Daoy (cell line): Measurements from ENCODE around the gene LARP6. TPM values are rescaled to one million over a fixed set of nuclear protein-coding genes. Genes with fewer than 3 reads are reported as not detected.
"Not testable (repeated sequence)": the region's sequence is repeated elsewhere in the genome, so short reads cannot be mapped to it uniquely, and the experiment has no call there.

Experiments used
- DNase-seq: peaks from one replicate; pipeline ENCODE4 v3.0.0-alpha.2; 2015; ENCODE audit warnings: low read depth
- total RNA-seq: library from RNA; depleted of rRNA; stranded (reverse); fragments of >200 nt; shearing (Covaris generic); gene quantifications from 2 replicates; pipeline ENCODE4 v1.2.3, GENCODE V29; 2014; rRNA removed

Gene LARP6
- 8.2 and 42.2 TPM in 2 replicates for total RNA-seq

DNA sequence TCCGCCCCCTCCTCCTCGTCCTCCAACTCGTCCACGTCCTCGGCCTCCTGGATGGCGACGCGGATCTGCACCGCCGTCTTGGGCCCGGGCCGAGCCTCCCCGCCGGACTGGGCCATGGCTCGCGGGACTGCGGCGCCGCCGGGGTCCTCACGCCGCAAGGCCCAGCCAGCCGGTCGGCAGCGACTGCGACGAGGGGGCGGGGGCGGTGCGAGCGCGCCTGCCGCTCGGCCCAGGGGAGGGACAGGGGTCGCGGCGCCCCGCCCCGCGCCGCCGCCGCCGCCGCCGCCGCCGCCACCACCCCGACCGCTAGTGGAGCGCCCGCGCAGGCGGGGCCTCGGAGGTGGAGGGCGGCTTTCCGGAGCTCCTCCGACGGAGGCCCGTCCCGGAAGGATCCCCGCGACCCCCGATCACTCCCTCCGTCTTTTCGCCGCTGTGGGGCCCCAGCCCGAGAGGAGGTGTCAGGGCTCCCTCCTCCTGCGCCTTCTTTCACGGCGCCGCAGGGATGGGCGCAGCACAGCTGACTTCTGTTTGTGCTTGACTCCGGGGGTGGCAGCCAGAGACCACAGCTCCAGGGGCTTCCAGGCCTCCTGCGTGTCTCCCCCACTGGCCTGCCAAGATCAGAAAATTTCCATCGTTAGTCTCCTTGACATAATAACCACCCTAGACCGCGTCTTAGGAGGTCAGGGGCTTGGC, at the start of gene LARP6:
TSS of gene LARP6 (minus strand) at position 185 of the 693 bp plus-strand sequence. CDS start at position 116, 69 bp downstream.
- DNase-seq = peak; percentile 65

DNA sequence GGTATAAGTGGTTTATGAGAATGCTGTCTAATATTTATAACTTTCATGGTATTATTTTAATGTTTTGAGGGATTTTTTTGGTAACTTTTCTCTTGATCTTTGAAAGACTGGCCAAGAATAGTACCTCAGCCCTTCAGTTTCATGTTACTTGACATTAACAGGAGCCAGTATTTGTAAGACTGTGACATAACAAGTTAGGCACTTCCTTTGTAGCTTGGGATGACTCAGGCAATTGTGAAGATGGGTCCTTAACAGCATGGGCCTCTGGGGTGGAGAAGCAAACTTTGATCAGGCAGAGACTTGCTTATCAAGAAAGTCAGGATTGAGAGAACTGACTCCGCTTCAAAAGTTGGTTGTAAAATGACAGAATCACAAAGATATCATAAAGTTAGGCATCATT, 48.1 kb upstream of the LARP6 start:
- peak; percentile 70 for DNase-seq

DNA sequence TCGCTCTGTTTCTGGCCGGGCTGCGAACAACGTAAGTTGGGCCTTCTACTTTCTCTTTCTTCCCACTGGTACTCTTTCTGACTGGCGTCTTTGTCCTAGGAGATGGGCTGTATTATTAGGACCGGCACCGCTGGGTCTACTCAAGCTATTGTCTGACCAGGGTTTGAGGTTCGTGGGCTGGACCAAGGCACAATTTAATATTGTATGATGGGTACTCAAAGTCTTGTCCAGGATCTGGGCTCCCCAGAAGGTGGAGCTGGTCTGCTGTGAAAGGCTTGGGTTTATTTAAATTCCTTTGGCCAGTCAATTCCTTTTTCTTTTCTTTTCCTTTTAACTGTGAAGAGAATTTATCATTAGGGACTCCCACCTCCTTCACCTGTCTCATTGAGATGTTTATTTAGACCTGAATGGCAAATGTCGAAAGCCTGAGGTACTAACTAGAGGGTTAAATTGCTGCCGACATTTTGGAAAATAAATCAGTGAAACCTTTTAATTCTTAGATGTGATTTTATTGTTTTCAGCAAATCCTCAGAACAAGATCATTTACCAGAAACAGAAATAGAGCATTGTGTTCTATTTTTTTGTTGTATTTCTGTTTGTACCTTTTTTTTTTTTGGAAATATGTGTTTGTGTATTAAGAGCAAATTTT, 39.1 kb upstream of the LARP6 start:
- DNase-seq = peak; percentile 58

DNA sequence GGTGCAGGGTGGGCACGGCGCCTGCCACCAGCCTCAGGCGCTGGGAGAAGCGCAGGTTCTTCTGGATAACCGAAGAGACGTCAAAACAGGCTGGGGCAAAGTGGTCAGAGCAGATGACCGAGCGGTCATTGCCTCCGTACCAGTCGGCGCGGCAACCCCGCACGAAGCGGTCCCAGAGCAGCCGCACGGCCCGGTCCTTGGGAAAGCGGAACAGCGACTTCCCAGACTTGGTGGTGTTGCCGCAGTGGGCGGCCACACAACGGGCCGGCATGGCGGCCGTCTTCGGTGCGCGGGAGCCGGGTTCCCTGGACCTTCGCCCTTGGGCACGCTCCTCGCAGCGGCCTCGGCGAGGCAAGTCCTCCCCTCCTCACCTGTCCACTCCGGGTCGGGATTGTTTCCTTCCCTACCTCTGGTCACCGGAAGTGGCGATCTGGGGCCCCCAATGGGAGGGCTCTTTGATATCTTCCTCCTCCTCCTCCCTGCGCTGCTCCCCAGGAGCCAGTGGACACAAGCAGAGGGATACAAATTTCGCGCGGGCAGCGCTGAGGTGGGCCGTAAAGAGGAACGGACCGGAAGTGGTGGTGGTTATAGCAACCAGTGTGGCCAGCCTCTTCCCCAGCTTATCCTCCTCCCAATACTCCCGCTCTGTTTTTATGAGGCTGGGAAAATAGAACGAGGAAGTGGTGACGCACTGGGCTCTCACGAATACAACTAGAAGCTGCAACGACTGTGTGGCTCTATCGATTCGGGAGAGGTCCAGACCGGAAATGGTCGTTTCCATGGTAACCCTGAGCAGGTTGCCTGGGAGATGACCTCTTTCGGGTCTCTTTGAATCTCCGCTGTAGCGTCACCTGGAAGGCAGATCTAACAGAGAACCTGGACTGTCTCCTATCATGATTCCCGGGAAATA, 38.3 kb upstream of the LARP6 start, which contains the start of the genes LRRC49 and THAP10:
TSS of gene LRRC49 (plus strand) at position 825 of the 910 bp plus-strand sequence. CDS start at position 894, 69 bp downstream.
TSS of gene THAP10 (minus strand) at position 432 of the 910 bp plus-strand sequence. CDS start at position 271, 161 bp downstream.
- peak; percentile 97 for DNase-seq

DNA sequence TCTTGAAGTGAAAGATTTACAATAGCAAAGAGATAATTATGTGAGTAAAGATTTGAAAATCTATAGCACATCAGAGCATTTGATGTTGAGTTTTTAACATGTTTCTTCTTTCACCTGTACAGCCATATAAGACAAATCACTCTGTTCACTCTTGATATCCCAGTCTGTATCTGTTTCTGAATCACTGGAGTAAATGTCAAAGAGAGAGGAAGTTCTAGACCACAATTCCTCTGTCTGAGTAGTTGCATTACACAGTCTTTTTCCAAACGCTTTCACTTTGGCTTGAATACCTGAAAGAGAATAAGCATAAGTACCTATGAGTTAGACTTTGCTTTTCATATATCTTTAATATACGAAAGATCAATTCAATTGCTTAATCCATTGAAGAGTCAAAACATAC, 28.4 kb upstream of the LARP6 start:
- peak; percentile 17 for DNase-seq

DNA sequence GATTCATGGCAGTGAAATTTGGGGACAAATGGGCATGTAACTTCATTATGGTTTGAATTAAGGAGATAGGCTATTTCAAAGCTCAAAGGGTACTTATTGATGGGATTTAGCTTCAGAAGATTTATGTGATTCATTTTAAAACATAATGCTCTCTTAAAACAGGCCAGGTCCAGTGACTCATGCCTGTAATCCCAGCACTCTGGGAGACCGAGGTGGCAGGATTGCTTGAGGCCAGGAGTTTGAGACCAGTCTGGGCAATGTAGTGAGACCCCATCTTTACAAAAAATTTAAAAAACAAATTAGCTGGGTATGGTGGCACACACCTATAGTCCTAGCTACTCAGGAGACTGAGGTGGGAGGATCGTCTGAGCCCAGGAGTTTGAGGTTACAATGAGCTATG, 26.8 kb upstream of the LARP6 start:
- no peak for DNase-seq

DNA sequence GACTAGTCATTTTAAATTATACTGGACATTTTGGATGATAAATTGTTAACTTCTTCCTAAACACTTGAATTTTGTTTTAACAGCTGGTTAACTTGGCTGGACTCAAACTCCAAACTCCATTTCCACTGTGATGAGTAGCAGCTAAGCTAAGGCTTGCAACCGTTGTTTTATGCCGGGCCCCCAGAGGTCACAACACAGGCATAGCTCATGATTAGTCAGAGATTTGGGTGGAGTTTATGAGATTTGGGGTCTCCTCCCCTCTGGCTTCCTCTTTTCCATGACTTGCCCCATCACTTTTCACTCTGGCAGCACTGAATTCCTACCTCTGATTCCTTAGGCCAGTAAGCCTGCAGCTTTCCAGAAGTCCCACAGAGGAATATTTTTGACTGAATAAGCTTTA, 25.4 kb upstream of the LARP6 start:
- DNase-seq = peak; percentile 71

DNA sequence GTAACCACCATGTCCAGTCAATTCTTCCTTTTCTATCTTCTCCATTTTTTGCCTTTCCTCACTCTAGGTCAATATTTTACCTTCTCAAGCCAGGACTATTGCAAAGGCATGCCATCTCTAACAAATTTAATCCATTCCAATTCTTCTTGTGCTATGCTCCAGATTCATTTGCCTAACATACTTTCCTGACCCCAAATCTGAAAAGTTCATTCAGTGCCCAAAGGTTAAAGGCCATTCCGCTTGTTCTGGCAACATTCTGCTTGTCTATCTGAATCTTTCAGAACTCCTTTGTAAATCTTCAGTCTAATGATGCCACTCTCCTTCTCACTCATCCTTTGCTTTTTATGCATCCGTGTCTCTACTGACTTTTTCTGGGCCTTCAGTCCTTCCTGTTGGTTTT, 22.7 kb upstream of the LARP6 start:
- no peak for DNase-seq

DNA sequence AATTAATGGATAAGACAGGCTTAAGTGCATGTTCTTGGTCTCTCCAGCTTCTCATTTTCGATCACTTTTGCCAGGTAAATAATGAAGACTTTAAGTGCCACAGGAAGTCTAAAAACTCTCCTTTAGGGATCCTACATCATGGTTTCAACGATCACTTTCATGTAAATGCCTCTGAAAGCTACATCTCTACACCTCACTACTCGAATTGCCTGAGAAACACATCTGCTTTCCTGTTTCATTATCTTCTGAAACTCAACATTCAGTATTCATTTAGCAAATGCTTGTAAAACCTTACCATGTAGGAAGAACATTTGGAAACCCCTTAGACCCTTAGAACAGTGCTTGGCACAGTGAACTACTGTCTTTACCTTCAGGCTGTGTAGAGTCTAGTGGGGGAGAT, 22.1 kb upstream of the LARP6 start:
- DNase-seq = no peak

DNA sequence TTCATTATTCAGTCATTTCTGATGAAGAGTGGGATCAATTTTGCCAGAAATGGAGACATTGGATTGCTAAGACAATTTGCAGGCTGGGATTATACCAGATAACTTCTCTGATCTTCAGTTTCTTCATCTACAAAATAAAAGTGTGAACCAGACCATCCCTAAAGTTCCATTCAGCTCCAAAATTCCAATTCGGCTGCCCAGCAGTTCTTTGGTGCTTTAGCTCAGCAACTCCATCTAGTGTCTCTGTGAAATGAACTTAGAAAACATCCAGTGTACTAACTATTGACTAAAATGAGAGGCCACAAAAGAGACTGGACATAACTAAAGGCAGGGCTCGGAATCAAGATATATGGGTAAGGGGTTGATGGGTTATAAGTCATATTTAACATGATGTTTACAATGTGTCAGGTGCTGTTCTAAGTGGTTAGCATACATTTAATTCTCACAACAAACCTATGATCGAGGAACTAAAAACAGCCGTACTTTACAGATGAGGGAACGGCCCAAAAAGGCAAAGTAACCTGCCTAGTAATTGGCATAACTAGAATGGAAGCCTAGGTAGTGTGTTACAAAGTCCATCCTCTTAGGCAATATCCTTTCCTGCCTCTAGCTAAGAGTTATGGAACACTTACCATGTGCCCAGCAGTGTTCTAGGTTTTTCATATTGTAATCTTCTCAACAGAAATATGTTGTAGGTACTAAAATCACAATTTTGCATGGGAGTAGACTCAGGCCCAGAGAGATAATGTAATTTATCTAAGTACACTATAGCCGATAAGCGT, 21.2 kb upstream of the LARP6 start:
- peak; percentile 10 for DNase-seq

DNA sequence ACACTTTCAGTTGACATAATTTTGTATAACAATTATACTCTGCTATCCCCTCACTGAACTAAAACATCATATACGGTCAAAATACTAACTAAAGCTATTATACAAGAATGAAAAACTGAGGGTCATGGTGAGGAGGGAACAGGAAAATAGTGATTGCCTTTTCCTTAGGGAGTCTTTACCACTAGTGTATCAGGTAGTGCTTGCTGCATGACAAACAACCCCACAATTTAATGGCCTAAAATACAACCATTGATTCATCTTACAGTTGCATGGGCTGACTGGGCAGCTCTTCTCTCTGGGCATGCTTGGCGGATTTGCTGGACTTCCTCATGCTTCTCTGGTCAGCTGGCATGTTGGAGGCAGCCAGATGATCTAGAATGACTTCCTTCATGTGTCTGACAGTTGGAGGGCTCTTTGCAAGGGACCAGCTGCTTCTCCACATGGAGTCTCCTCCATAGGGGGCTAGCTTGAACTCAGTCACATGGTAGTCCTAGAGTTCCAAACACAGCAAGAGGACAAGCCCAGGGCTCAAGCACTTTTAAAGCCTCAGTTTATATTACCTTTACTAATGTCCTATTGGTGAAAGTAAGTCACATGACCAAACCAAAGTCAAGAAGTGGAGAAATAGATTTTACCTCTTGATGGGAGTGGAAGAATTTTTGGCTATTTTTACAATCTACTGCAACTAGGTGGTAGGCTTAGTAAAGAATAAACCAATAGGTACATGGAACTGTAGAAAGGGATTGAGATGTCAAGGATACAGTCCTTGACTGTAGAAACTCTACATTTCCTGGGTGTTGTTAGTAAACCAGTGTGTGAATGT, 19.5 kb upstream of the LARP6 start:
- DNase-seq = no peak

DNA sequence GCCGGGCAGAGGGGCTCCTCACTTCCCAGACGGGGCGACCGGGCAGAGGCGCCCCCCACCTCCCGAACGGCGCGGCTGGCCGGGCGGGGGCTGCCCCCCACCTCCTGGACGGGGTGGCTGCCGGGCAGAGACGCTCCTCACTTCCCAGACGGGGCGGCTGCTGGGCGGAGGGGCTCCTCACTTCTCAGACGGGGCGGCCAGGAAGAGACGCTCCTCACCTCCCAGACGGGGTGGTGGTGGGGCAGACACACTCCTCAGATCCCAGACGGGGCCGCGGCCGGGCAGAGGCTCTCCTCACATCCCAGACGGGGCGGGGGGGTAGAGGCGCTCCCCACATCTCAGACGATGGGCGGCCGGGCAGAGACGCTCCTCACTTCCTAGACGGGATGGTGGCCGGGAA, 17.5 kb upstream of the LARP6 start:
- not testable (repeated sequence) for DNase-seq

DNA sequence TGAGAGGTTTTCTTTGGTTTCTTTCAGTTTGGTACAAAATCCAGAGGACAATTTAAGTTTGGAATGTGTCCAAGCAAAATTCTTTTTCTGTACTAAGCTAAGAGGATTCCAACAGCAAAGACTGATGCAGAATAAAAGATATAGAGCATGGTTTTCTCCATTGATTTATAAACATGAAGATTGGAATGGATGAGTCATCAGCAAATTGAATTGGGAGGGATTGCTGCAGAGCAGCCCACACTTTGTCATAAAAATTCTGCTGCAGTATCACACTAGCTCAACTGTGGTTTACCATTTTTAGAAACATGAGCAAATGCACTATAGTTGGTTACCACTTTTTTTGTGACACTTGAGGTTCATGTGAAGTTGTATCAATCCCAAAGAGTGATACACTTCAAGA, 16.1 kb upstream of the LARP6 start:
- DNase-seq = no peak

DNA sequence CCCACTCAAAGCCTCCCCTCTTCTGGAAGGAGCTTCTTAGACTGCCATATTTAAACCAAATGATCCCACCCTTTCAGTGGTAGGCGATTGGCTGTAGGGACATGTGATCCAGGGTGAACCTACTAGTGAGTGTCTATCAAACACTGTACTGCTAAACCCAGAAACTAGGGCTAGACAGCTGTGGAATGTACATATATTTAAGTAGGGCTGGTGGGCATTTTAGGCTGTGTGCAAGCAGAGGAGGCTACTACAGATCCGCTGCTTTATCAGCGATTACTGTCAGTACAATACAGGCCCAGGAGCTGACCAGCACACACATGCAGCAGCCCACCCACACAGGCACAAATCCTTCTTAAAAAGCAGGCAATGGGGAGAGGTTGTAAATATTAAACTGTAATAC, 15.4 kb upstream of the LARP6 start:
- DNase-seq = no peak

DNA sequence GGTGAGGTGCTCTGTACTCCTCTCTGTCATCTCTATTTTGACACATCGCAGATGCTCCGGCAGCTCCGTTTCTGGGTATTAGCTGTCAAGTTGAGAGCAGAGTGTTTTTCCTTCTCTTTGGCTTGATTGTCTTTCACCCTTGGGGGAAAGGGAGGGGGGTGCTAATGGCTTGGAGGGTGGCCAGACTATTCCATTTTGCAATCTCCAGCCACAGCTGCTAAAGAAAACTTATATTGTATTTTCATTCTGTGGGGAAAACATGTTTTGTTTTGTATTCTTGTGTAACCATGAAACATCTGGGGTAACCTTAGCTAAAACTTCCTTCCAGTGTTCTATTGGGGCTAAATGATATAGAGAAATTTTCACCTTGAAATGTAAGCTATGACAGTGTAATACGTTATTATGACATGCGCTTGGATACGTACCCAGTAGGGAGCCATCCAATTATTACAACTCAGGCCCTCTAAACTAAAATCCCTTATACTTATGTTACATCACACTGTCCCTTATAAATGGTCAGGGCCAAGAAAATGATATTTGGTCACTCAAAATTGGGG, 14.0 kb upstream of the LARP6 start:
- peak; percentile 7 for DNase-seq

DNA sequence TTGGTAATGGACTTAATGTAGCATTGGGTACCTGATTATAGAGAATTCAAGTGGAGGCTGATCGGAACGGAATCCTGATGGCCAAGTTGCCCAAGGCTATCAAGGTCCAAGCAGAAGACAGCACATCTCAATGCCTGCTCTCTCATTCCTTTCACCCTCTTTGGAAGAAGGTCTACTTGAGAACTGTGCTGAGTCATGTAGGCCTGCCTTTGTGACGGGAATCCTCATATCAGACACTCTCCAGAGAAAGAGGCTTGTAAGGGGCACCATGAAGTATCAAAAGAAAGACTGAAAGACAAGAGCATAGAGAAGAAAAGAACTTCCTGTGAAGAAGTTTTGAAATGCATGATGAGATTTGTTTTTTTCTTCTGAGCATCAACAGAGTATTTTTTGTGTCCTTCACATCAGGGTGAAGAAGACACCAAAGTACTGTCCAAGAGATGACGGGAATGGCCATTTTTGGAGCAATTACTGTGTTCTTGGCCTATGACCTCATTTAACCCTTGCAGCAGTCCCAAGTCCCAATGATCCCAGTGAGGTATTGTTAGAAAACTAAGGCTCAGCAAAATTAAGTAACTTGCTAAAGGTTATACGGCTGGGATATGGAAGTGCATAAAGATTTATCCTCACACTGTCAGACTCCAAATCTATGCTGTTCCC, 13.2 kb upstream of the LARP6 start:
- DNase-seq = no peak

DNA sequence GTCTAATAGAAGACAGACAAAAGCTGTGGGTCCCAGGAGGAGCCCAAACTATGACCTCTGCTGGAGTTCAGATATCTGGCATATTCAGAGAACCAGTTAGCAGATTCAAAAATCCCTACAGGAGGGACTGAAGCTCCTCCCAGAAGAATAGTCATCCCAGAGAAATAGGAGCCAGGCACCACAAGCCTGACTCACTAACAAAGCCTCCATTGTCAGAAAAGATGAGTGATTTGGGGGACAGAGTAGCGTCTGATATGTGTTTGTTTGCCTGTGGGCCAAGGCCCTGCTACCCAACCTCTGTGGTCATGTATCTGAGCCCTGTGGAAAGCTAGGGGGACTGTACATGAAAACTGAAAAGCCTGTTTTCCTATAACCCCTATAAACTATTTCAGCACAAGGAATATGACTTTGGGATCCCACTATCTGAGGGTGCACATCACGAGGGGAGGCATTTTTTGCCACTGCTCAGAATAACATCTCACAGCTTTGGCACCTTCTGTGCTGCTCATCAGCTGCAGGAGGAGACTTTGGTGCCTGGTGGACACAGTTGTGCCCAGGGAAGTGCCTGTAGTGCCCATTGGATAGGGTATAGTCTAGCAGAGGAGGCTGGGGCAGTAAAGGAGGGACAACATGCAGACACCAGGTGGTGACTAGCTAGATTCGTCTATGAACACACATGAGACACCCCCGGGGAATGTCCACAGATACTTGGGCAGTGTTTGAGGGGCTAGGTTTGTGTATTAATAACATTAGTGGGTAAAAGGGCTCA, 9.7 kb upstream of the LARP6 start:
- DNase-seq = peak; percentile 86

DNA sequence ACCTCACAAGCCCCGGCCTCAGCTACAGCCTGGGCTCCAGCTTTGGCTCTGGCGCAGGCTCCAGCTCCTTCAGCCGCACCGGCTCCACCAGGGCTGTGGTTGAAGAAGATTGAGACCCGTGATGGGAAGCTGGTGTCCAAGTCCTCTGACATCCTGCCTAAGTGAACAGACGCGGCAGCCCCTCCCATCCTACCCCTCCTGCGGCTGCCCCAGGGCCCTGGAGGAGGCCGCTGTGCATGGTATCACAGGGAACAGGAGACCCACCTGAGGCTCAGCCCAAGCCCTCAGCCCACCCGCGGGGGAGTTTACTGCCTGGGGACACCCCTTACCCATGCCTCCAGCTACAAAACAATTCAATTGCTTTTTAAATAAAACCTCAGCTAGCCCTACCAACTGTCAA, 6.0 kb upstream of the LARP6 start:
- no peak for DNase-seq
